A549 (cell line): Measurements from ENCODE around the gene RASGEF1C. TPM values are rescaled to one million over a fixed set of nuclear protein-coding genes. Genes with fewer than 3 reads are reported as not detected.

Source experiments
- ATAC-seq, 2 experiments: fragments of 200-7000 bp in 1 of 2; fragments of >200 bp in 1 of 2; cut with Nextera tagmentation in 1 of 2; cut with Tn5 transposase in 1 of 2; 3 replicates each; pipeline versions ENCODE4 v1.8.0 to v1.9.1; 2018 to 2020; ENCODE audit warnings: mild to moderate bottlenecking in 1 of 2, moderate library complexity in 1 of 2
- CTCF ChIA-PET: fragments of 300-600 bp; sonication (Branson Sonifier 250); formaldehyde crosslinking; extraction: SDS; loops from one replicate; lab custom pipeline; 2021; ENCODE audit warnings: antibody characterized with exemption, inconsistent platforms; lab: Yijun Ruan, JAX
- POLR2A ChIA-PET: fragments of 350-600 bp; formaldehyde crosslinking; extraction: SDS; loops from one replicate; lab custom pipeline; 2021; ENCODE audit warnings: antibody characterized with exemption, inconsistent platforms; lab: Yijun Ruan, JAX
- DNase-seq, 2 experiments: peaks; one replicate each; pipeline versions ENCODE4 v3.0.0 to v3.0.0-alpha.2; 2011 to 2016; ENCODE audit warnings: low read depth in 1 of 2, low spot score in 1 of 2
- FAIRE-seq: peaks from 2 replicates; lab custom pipeline; 2011; peaks lifted over from hg19 to GRCh38; lab: Jason Lieb, UNC
- H3K27ac ChIP-seq, 2 experiments: fragments of >200 bp; sonication (Bioruptor Twin); formaldehyde crosslinking; 3 replicates each; pipeline ENCODE4 v1.5.1; 2016 to 2017
- H3K4me1 ChIP-seq: fragments of >200 bp; sonication (Bioruptor Twin); formaldehyde crosslinking; 3 replicates; pipeline ENCODE4 v1.6.1; 2016
- H3K4me2 ChIP-seq: fragments of >200 bp; sonication (Bioruptor Twin); formaldehyde crosslinking; 3 replicates; pipeline ENCODE4 v1.6.1; 2016
- H3K4me3 ChIP-seq: fragments of >200 bp; sonication (Bioruptor Twin); formaldehyde crosslinking; 3 replicates; pipeline ENCODE4 v1.5.1; 2016
- H3K9me3 ChIP-seq: fragments of >200 bp; sonication (Bioruptor Twin); formaldehyde crosslinking; 3 replicates; pipeline ENCODE4 v1.6.1; 2016
- BHLHE40 ChIP-seq: IDR thresholded peaks from 2 replicates; pipeline ENCODE4 v1.6.1; 2012; ENCODE audit warnings: low read depth, low read length, inconsistent platforms
- CBX8 ChIP-seq: fragments of 200-600 bp; sonication (generic); IDR thresholded peaks from 2 replicates; pipeline ENCODE4 v1.6.1; 2016
- CHD2 ChIP-seq: fragments of 150-350 bp; IDR thresholded peaks from 2 replicates; pipeline ENCODE4 v1.6.1; 2014; ENCODE audit warnings: low read length; ENCODE audit not compliant: partially characterized antibody
- CHD4 ChIP-seq: fragments of 200-600 bp; sonication (generic); IDR thresholded peaks from 2 replicates; pipeline ENCODE4 v1.6.1; 2016; ENCODE audit warnings: antibody characterized with exemption, mild to moderate bottlenecking, borderline replicate concordance
- EHF ChIP-seq: fragments of 250-450 bp; sonication (Bioruptor Pico); IDR thresholded peaks from 2 replicates; pipeline ENCODE4 v1.5.0; 2020; ENCODE audit warnings: mild to moderate bottlenecking
- ELK1 ChIP-seq: fragments of 150-350 bp; IDR thresholded peaks from 2 replicates; pipeline ENCODE4 v1.6.1; 2014; ENCODE audit warnings: low read depth, mild to moderate bottlenecking, low read length
- ESRRA ChIP-seq: fragments of 150-350 bp; IDR thresholded peaks from 2 replicates; pipeline ENCODE4 v1.6.1; 2014; ENCODE audit warnings: mild to moderate bottlenecking, low read length, borderline replicate concordance
- FOSL2 ChIP-seq, 2 experiments: fragments of 450-650 bp in 1 of 2; fragments of >200 bp in 1 of 2; sonication (Bioruptor Twin) in 1 of 2; formaldehyde crosslinking; IDR thresholded peaks; 2 replicates each; pipeline versions ENCODE4 v1.5.0 to v1.6.1; 2016 to 2020; ENCODE audit warnings: mild to moderate bottlenecking in 1 of 2, moderate library complexity in 1 of 2
- GATA3 ChIP-seq: IDR thresholded peaks from 2 replicates; pipeline ENCODE4 v1.6.1; 2012; ENCODE audit warnings: borderline replicate concordance
- HDAC2 ChIP-seq: fragments of 200-600 bp; sonication (generic); IDR thresholded peaks from 2 replicates; pipeline ENCODE4 v1.6.1; 2016
- HEYL ChIP-seq: fragments of 250-450 bp; sonication (Bioruptor Pico); IDR thresholded peaks from 2 replicates; pipeline ENCODE4 v1.8.0; 2021; ENCODE audit warnings: mild to moderate bottlenecking, moderate library complexity
- HOXA7 ChIP-seq: fragments of 250-450 bp; sonication (Bioruptor Pico); IDR thresholded peaks from 2 replicates; pipeline ENCODE4 v1.5.0; 2020; ENCODE audit warnings: mild to moderate bottlenecking, moderate library complexity
- HOXB13 ChIP-seq: fragments of 250-450 bp; sonication (Bioruptor Pico); IDR thresholded peaks from 2 replicates; pipeline ENCODE4 v1.5.0; 2020; ENCODE audit warnings: low read depth, mild to moderate bottlenecking, moderate library complexity
- JUN ChIP-seq, 2 experiments: fragments of >200 bp; sonication (Bioruptor Twin); formaldehyde crosslinking; IDR thresholded peaks; 2 replicates in 1 of 2; 3 replicates in 1 of 2; pipeline ENCODE4 v1.6.1; 2016 to 2017
- KDM5A ChIP-seq: fragments of 200-600 bp; sonication (generic); IDR thresholded peaks from 2 replicates; pipeline ENCODE4 v1.6.1; 2016; ENCODE audit warnings: antibody characterized with exemption, mild to moderate bottlenecking
- NPAS2 ChIP-seq: fragments of 250-450 bp; sonication (Bioruptor Pico); IDR thresholded peaks from 2 replicates; pipeline ENCODE4 v1.8.0; 2022; ENCODE audit warnings: mild to moderate bottlenecking, moderate library complexity, borderline replicate concordance
- NR3C1 ChIP-seq: fragments of >200 bp; sonication (Bioruptor Twin); formaldehyde crosslinking; IDR thresholded peaks from 3 replicates; pipeline ENCODE4 v1.6.1; 2017
- PBX3 ChIP-seq: IDR thresholded peaks from 2 replicates; pipeline ENCODE4 v1.6.1; 2012
- PHF8 ChIP-seq: fragments of 200-600 bp; sonication (generic); IDR thresholded peaks from 2 replicates; pipeline ENCODE4 v1.6.1; 2016; ENCODE audit warnings: low read depth, mild to moderate bottlenecking, antibody characterized with exemption, moderate library complexity, borderline replicate concordance
- POLR2A ChIP-seq: IDR thresholded peaks from 2 replicates; pipeline ENCODE4 v1.6.1; 2012; ENCODE audit warnings: mild to moderate bottlenecking, low read length
- RAD21 ChIP-seq, 2 experiments: fragments of >200 bp in 1 of 2; sonication (Bioruptor Twin) in 1 of 2; formaldehyde crosslinking in 1 of 2; IDR thresholded peaks in 1 of 2; conservative IDR thresholded peaks in 1 of 2; 2 replicates in 1 of 2; 3 replicates in 1 of 2; pipeline ENCODE4 v1.6.1; 2012 to 2018; ENCODE audit warnings: inconsistent platforms in 1 of 2
- RCOR1 ChIP-seq: fragments of 150-350 bp; IDR thresholded peaks from 2 replicates; pipeline ENCODE4 v1.6.1; 2014; ENCODE audit warnings: antibody characterized with exemption, low read length, low read depth
- REST ChIP-seq: fragments of 200-600 bp; sonication (generic); IDR thresholded peaks from 2 replicates; pipeline ENCODE4 v1.6.1; 2016; ENCODE audit warnings: antibody characterized with exemption, mild to moderate bottlenecking, moderate library complexity
- RFX5 ChIP-seq: fragments of 450-650 bp; IDR thresholded peaks from 2 replicates; pipeline ENCODE4 v1.7.1; 2014; ENCODE audit warnings: antibody characterized with exemption, mild to moderate bottlenecking, moderate library complexity
- SMC3 ChIP-seq: fragments of >200 bp; sonication (Bioruptor Twin); formaldehyde crosslinking; IDR thresholded peaks from 3 replicates; pipeline ENCODE4 v1.6.1; 2018; ENCODE audit warnings: inconsistent platforms
- SREBF2 ChIP-seq: fragments of 450-650 bp; IDR thresholded peaks from 2 replicates; pipeline ENCODE4 v1.6.1; 2014; ENCODE audit warnings: mild to moderate bottlenecking, moderate library complexity
- TP53 ChIP-seq: fragments of 250-450 bp; sonication (Bioruptor Pico); IDR thresholded peaks from 2 replicates; pipeline ENCODE4 v1.5.0; 2021; ENCODE audit warnings: mild to moderate bottlenecking, moderate library complexity
- USF2 ChIP-seq: fragments of 450-650 bp; IDR thresholded peaks from 2 replicates; pipeline ENCODE4 v1.6.1; 2014; ENCODE audit warnings: antibody characterized with exemption
- ZFP36 ChIP-seq: fragments of 450-650 bp; IDR thresholded peaks from 2 replicates; pipeline ENCODE4 v1.6.1; 2014; ENCODE audit warnings: borderline replicate concordance; ENCODE audit not compliant: partially characterized antibody
- ZSCAN20 ChIP-seq: fragments of 250-450 bp; sonication (Bioruptor Pico); IDR thresholded peaks from 2 replicates; pipeline ENCODE4 v1.8.0; 2022; ENCODE audit warnings: mild to moderate bottlenecking, moderate library complexity
- WGBS: methylation state at CpG from one replicate; pipeline ENCODE4 v1.1.6; 2017; ENCODE audit errors: missing lambda C conversion rate; 5-methylcytosine and 5-hydroxymethylcytosine counted together
- polyA plus RNA-seq, 4 experiments: library from polyadenylated mRNA; depleted of rRNA in 3 of 4; stranded (reverse); fragments of >200 nt; fragmentation: RNase III in 1 of 4; extraction: RNeasy Plus Mini Kit Qiagen cat#74134 plus additional on column Dnase treatment in 1 of 4; gene quantifications; 2 replicates in 3 of 4; 3 replicates in 1 of 4; pipeline ENCODE4 v1.2.3, GENCODE V29; 2011 to 2017
- TF ChIP-seq, protein P1 (sequence below): IDR thresholded peaks from 2 replicates; pipeline ENCODE4 v1.6.1; 2012
- TF ChIP-seq, protein P2 (sequence below): IDR thresholded peaks from 2 replicates; pipeline ENCODE4 v1.6.1; 2012; ENCODE audit warnings: low read depth, borderline replicate concordance
- TF ChIP-seq, protein P3 (sequence below): fragments of >200 bp; sonication (Bioruptor Twin); formaldehyde crosslinking; IDR thresholded peaks from 2 replicates; pipeline ENCODE4 v1.6.1; 2016

RASGEF1C gene
- polyA plus RNA-seq, 2 of the 4 experiments (the other 2 are of a cell fraction) = 0.12 TPM; not detected in 1

GRCh38 chr5:180090098-180090768 lies 118.8 kb downstream of the RASGEF1C start:
- DNase-seq (peak; percentile 58 to 79), FAIRE-seq (no peak), ATAC-seq (peak; percentile 93 to 94)
- peak overlapping the region; percentile 49 for H3K4me3 ChIP-seq
- H3K27ac ChIP-seq = peak overlapping the region; percentile 72 to 87
- H3K9me3 ChIP-seq = no peaks in the 10 kb centered on the region
- peak overlapping the region; percentile 78 for H3K4me2 ChIP-seq
- POLR2A ChIA-PET = interaction anchor here (0.7 to 1.0 kb wide), 5 partner anchors 9 to 229 kb away, joined by 3 read pairs; no protein-coding TSS in a partner anchor
- H3K4me1 ChIP-seq = peaks cover 4% of the 10 kb centered on the region; the same call in 2 of the 3 replicates
- WGBS = 9% methylated on average over 45 of the region's 58 CpGs
- CTCF ChIA-PET = interaction anchor here (0.5 to 5.1 kb wide), 22 partner anchors 9 to 734 kb away, joined by 3 to 73 read pairs (median 4); no protein-coding TSS in a partner anchor
- TF ChIP-seq FOSL2 (IDR thresholded peaks at IDR 0.05) (no peak), FOSL2 (CRISPR knock-in tag; IDR thresholded peaks at IDR 0.05) (no peak), POLR2A (no peak; the same call in 1 of the 2 replicates), GATA3 (no peak), JUN (IDR thresholded peaks at IDR 0.05) (peak in 1 of 2 experiments; percentile 39; a peak in 1 of 5 replicates), EHF (no peak), ELK1 (no peak), RFX5 (no peak), SREBF2 (no peak), HEYL (CRISPR knock-in tag) (no peak), HDAC2 (no peak), CHD2 (peak; percentile 30), ZSCAN20 (CRISPR knock-in tag) (no peak), KDM5A (no peak), CHD4 (no peak), ESRRA (no peak), RAD21 (conservative IDR thresholded peaks at IDR 0.05 in 1 of 2, IDR thresholded peaks at IDR 0.05 in 1 of 2) (peak; percentile 45 to 62; a peak in 4 of 5 replicates), ZFP36 (no peak), SMC3 (peak; percentile 69; the same call in 2 of the 3 replicates), CBX8 (no peak), PBX3 (0 out of 2 replicates have a peak, but pooled peaks have one; percentile 21), NR3C1 (no peak), REST (peak; percentile 53; the same call in 1 of the 2 replicates), RCOR1 (no peak), TP53 (CRISPR knock-in tag) (no peak), NPAS2 (CRISPR knock-in tag) (no peak), HOXA7 (CRISPR knock-in tag) (no peak), HOXB13 (no peak), BHLHE40 (no peak), USF2 (no peak), PHF8 (peak; percentile 56; the same call in 1 of the 2 replicates)
- TF ChIP-seq, protein P1, sequence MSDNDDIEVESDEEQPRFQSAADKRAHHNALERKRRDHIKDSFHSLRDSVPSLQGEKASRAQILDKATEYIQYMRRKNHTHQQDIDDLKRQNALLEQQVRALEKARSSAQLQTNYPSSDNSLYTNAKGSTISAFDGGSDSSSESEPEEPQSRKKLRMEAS = peak; percentile 28; the same call in 1 of the 2 replicates
- TF ChIP-seq, protein P2, sequence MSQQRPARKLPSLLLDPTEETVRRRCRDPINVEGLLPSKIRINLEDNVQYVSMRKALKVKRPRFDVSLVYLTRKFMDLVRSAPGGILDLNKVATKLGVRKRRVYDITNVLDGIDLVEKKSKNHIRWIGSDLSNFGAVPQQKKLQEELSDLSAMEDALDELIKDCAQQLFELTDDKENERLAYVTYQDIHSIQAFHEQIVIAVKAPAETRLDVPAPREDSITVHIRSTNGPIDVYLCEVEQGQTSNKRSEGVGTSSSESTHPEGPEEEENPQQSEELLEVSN = peak; percentile 72; the same call in 1 of the 2 replicates
- TF ChIP-seq, protein P3, sequence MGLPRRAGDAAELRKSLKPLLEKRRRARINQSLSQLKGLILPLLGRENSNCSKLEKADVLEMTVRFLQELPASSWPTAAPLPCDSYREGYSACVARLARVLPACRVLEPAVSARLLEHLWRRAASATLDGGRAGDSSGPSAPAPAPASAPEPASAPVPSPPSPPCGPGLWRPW = no peak
